ENCODE measurements around the gene NFKBIB.
"Not testable (repeated sequence)": the region's sequence is repeated elsewhere in the genome, so short reads cannot be mapped to it uniquely, and the experiment has no call there.

Gene NFKBIB

DNA sequence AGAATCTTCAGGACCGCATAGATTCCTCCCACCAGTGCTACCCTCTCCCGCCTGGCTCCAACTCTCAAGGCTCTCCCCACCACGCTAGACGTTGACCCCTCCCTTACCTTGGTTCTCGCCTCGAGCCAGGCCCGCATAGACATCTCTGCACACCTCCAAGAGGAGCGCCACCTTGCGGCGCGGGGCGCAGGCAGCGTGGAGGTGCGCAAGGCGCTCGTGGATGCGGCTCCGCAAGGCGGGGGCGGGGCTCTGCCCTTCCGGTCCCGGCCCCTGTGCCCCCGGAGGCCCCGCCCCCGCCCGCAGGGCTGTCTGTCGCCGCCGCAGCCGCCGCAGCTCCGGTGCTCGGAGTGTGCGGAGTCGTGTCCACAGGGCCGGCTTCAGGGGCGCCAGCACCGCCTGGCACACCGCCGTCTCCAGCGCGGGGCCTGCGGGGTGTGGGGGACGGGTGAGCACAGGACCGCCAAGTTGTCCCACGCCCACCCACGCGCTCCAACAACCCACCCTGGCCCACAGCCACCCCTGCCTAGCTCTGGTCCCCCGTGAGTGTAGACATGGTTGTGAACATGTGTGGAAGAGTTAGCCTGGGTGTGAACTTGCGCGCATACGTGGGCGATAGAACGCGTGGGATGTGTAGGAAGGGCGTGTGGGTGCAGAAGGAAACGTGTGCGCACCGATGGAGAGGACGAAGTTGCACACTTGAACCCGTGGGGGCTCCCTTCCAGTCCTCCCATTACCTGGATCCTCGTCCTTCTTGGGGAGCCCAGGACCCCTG lies 29.7 kb upstream of the NFKBIB start:
- H3K27ac ChIP-seq (ENCODE audit: low read depth, low read length), result peak overlapping the region; percentile 78
- H3K4me1 ChIP-seq (ENCODE audit: control insufficient read depth, low read length), result peaks cover 59% of the 10 kb centered on the region

GRCh38 chr19:38870612-38871011 lies 29.2 kb upstream of the NFKBIB start:
- Histone ChIP-seq H3F3A (ENCODE audit: control insufficient read depth, insufficient read depth) (peaks cover 29% of the 10 kb centered on the region), H3K4me3 (ENCODE audit: low read length) (peak overlapping the region; percentile 97), H3K9me2 (replicated peaks; ENCODE audit: control insufficient read depth, low read length) (no peaks in the 10 kb centered on the region), H4K20me1 (ENCODE audit: control insufficient read depth, insufficient read depth, low read depth, low read length) (no peaks in the 10 kb centered on the region), H3K9me3 (ENCODE audit: control insufficient read depth, insufficient read depth, low read length) (no peaks in the 10 kb centered on the region), H3K27ac (ENCODE audit: low read depth, low read length) (no peak overlapping the region), H3K27me3 (ENCODE audit: control insufficient read depth, low read length) (no peaks in the 10 kb centered on the region), H3K79me2 (ENCODE audit: control insufficient read depth, low read length) (peaks cover 24% of the 10 kb centered on the region), H3K4me2 (ENCODE audit: low read length) (peak overlapping the region; percentile 100), H3K4me1 (ENCODE audit: control insufficient read depth, low read length) (peaks cover 53% of the 10 kb centered on the region), H3K36me3 (ENCODE audit: control insufficient read depth, low read length) (peaks cover 30% of the 10 kb centered on the region)
- no peak for TF ChIP-seq EZH2phosphoT487 (IDR thresholded peaks at IDR 0.05; ENCODE audit: borderline replicate concordance, low read length)
- no peak for TF ChIP-seq CTCF (IDR thresholded peaks at IDR 0.05; ENCODE audit: low read depth, low read length, poor library complexity, severe bottlenecking)

More for the DNA sequence above, 29.7 kb upstream of the NFKBIB start:
- H3K4me2 ChIP-seq (ENCODE audit: low read length), result peak overlapping the region; percentile 100
- H3K9me2 ChIP-seq (replicated peaks; ENCODE audit: control insufficient read depth, low read length), result no peaks in the 10 kb centered on the region
- peaks cover 34% of the 10 kb centered on the region for H3F3A ChIP-seq (ENCODE audit: control insufficient read depth, insufficient read depth)
- peaks cover 24% of the 10 kb centered on the region for H3K79me2 ChIP-seq (ENCODE audit: control insufficient read depth, low read length)
- H3K36me3 ChIP-seq (ENCODE audit: control insufficient read depth, low read length), result peaks cover 30% of the 10 kb centered on the region
- no peaks in the 10 kb centered on the region for H3K27me3 ChIP-seq (ENCODE audit: control insufficient read depth, low read length)
- TF ChIP-seq CTCF (IDR thresholded peaks at IDR 0.05; ENCODE audit: low read depth, low read length, poor library complexity, severe bottlenecking) (peak; percentile 95), EZH2phosphoT487 (IDR thresholded peaks at IDR 0.05; ENCODE audit: borderline replicate concordance, low read length) (no peak)
- H4K20me1 ChIP-seq (ENCODE audit: control insufficient read depth, insufficient read depth, low read depth, low read length), result no peaks in the 10 kb centered on the region
- no peaks in the 10 kb centered on the region for H3K9me3 ChIP-seq (ENCODE audit: control insufficient read depth, insufficient read depth, low read length)
- H3K4me3 ChIP-seq (ENCODE audit: low read length), result peak overlapping the region; percentile 97

DNA sequence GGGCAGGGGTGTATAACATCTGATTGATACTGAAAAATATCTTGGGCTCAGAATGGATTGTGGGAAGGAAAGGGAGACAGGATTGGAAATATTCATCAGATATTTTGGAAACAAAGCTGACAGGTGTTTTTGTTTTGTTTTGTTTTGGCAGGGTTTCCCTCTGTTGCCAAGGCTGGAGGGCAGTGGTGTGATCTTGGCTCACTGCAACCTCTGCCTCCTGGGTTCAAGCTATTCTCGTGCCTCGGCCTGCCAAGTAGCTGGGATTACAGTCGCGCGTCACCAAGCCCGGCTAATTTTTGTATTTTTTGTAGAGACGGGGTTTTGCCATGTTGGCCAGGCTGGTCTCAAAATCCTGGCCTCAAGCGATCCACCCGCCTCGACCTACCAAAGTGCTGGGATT lies 26.4 kb upstream of the NFKBIB start:
- H3K4me3 ChIP-seq (ENCODE audit: low read length); H3K9me3 ChIP-seq (ENCODE audit: control insufficient read depth, insufficient read depth, low read length); H3K9me2 ChIP-seq (replicated peaks; ENCODE audit: control insufficient read depth, low read length); H3K27ac ChIP-seq (ENCODE audit: low read depth, low read length); H4K20me1 ChIP-seq (ENCODE audit: control insufficient read depth, insufficient read depth, low read depth, low read length); H3K4me2 ChIP-seq (ENCODE audit: low read length); H3K27me3 ChIP-seq (ENCODE audit: control insufficient read depth, low read length): not testable (repeated sequence)
- Histone ChIP-seq H3K79me2 (ENCODE audit: control insufficient read depth, low read length) (peaks cover 21% of the 10 kb centered on the region), H3K4me1 (ENCODE audit: control insufficient read depth, low read length) (peaks cover 43% of the 10 kb centered on the region), H3F3A (ENCODE audit: control insufficient read depth, insufficient read depth) (peaks cover 11% of the 10 kb centered on the region), H3K36me3 (ENCODE audit: control insufficient read depth, low read length) (peaks cover 31% of the 10 kb centered on the region)

DNA sequence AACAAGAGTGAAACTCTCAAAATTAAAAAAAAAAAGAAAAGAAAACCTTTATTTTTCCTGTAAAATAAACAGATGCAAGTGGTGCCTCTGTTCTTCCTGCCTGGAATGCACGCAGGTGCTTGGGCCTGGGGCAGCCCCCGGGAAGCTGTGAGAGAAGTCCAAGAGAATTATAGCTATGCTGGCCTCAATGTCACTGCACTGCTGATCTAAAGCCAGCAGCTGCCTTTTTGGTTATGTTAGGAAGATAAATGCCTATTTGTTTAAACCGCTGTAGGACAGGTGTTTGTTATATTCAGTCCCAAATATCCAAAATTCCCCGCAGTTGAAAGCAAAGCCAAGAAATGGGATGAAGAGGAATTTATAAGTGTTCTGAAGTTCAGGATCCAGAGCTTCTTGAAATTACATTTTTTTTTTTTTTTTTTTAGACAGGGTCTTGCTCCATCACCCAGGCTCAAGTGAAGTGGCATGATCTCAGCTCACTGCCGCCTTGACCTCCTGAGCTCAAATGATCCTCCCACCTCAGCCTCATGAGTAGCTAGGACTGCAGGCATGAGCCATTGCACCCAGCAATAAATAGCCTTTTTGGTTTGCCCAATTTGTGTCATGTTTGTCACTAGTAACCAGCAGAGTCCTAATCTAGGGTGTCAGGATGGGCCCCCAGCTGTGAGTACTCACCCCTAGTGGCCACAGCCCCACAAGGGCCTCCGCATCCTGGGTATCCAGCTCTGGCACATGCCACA lies 23.9 kb upstream of the NFKBIB start:
- H3K4me2 ChIP-seq (ENCODE audit: low read length), result no peak overlapping the region
- no peaks in the 10 kb centered on the region for H3K27me3 ChIP-seq (ENCODE audit: control insufficient read depth, low read length)
- H3K9me3 ChIP-seq (ENCODE audit: control insufficient read depth, insufficient read depth, low read length), result no peaks in the 10 kb centered on the region
- H3K9me2 ChIP-seq (replicated peaks; ENCODE audit: control insufficient read depth, low read length), result no peaks in the 10 kb centered on the region
- peaks cover 11% of the 10 kb centered on the region; the same call in 1 of the 2 replicates for H3K36me3 ChIP-seq (ENCODE audit: control insufficient read depth, low read length)
- no peak overlapping the region for H3K4me3 ChIP-seq (ENCODE audit: low read length)
- TF ChIP-seq CTCF (IDR thresholded peaks at IDR 0.05; ENCODE audit: low read depth, low read length, poor library complexity, severe bottlenecking) (no peak), EZH2phosphoT487 (IDR thresholded peaks at IDR 0.05; ENCODE audit: borderline replicate concordance, low read length) (no peak)
- H3F3A ChIP-seq (ENCODE audit: control insufficient read depth, insufficient read depth), result peaks cover 10% of the 10 kb centered on the region; the same call in 1 of the 2 replicates
- no peak overlapping the region for H3K27ac ChIP-seq (ENCODE audit: low read depth, low read length)
- peaks cover 11% of the 10 kb centered on the region for H3K79me2 ChIP-seq (ENCODE audit: control insufficient read depth, low read length)
- no peaks in the 10 kb centered on the region for H4K20me1 ChIP-seq (ENCODE audit: control insufficient read depth, insufficient read depth, low read depth, low read length)
- H3K4me1 ChIP-seq (ENCODE audit: control insufficient read depth, low read length), result peaks cover 32% of the 10 kb centered on the region

Measured in DOHH2 (cell line).